Measurements from ENCODE around the gene PPM1E.

- TF ChIP-seq POLR2A (IDR thresholded peaks at IDR 0.05) (no peak), CTCF (IDR thresholded peaks at IDR 0.05) (no peak), POLR2AphosphoS5 (IDR thresholded peaks at IDR 0.05) (no peak)
Measured at GRCh38 chr17:58783380-58783779, 27.7 kb downstream of the PPM1E start.
